Activated naive CD4-positive, alpha-beta T cell treated with Interleukin-2 at 50 U/mL for 16 hours (primary cell): ENCODE results near the gene GMDS.

ENCODE experiments used
- DNase-seq: peaks from one replicate; pipeline ENCODE4 v3.0.0-alpha.2; 2020

GMDS gene

GRCh38 chr6:1605893-1606779 is 639.3 kb downstream of the GMDS start:
- no peak for DNase-seq

GRCh38 chr6:1605004-1605892 is 640.2 kb downstream of the GMDS start:
- DNase-seq = no peak

- peak; percentile 68 for DNase-seq
Measured at GRCh38 chr6:1604158-1605003, 641.0 kb downstream of the GMDS start.

- DNase-seq = no peak
Measured at GRCh38 chr6:1603708-1604107, 641.7 kb downstream of the GMDS start.

- DNase-seq = no peak
Measured at GRCh38 chr6:1602049-1602713, 643.2 kb downstream of the GMDS start.

GRCh38 chr6:1601158-1602048 is 644.0 kb downstream of the GMDS start:
- DNase-seq = no peak

GRCh38 chr6:1600764-1601157 is 644.6 kb downstream of the GMDS start:
- DNase-seq = no peak

GRCh38 chr6:1600063-1600763 is 645.2 kb downstream of the GMDS start:
- DNase-seq = no peak

GRCh38 chr6:1599469-1599868 is 645.9 kb downstream of the GMDS start:
- DNase-seq = no peak

- no peak for DNase-seq
Measured at GRCh38 chr6:1598886-1599285, 646.5 kb downstream of the GMDS start.

- DNase-seq = no peak
Measured at GRCh38 chr6:1598433-1598832, 647.0 kb downstream of the GMDS start.

GRCh38 chr6:1597924-1598323 is 647.5 kb downstream of the GMDS start:
- DNase-seq = no peak

GRCh38 chr6:1597121-1597744 is 648.2 kb downstream of the GMDS start:
- DNase-seq = no peak

GRCh38 chr6:1596088-1596852 is 649.1 kb downstream of the GMDS start:
- DNase-seq = peak; percentile 66

GRCh38 chr6:1595271-1596087 is 649.9 kb downstream of the GMDS start:
- no peak for DNase-seq

- no peak for DNase-seq
Measured at GRCh38 chr6:1594445-1595200, 650.8 kb downstream of the GMDS start.

GRCh38 chr6:1593958-1594314 is 651.5 kb downstream of the GMDS start:
- DNase-seq = no peak
